GM18907 (cell line): Measurements from ENCODE around the gene ALDH9A1.

ENCODE experiments used
- ATAC-seq: cut with Tn5 transposase; IDR thresholded peaks from one replicate; pipeline ENCODE4 v1.9.1; 2021; ENCODE audit warnings: mild to moderate bottlenecking, moderate library complexity; ENCODE audit not compliant: unreplicated experiment

Gene ALDH9A1

DNA sequence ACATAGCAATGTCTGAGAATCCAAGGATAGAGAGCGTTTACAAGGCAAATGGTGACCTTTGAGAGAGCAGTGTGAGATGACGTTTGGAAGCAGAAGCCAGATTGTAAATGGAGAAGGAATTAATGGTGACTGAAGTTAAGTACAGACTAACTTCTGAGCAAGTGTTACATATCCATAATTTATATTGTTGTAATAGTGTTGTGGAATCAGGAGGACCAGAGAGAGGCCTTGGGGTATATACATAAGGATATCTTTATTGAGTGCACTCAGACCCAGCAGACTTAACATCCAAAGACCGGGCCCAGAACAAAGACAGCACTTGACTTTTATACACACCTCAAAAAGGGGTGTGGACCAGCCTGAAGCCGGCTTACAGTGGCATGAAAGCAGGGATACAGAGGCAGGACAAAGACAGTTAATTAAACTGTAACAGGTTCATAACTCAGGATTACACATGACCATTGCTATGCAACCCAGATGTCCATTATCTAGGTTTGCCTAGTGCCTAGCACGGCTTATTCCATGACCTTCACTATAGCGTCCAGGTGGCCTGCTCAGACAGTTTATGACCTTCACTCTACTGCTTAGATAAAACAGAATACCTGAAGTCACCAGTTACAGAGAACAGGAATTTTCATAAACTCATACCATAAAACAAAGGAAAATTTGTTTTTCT lies 70.1 kb downstream of the ALDH9A1 start:
- ATAC-seq = no peak

DNA sequence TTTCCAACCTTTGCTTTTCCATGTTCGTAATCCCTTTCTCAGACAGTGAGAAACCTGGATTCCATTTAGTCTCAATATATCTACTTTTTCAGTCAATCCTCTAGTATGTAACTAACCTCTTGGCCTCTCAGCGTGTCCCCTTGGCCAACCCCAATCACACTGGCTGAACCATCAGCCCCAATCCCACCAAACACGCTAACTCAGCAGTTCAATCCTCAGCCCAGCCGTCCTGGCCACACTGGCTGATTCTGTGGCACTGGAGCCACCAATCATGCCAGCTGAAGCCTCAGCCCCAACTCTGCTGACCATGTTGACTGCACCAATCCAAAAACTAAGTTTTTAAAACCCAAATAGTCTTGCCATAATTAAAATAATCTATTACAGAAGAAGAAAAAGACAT lies 73.9 kb downstream of the ALDH9A1 start:
- ATAC-seq = no peak

- ATAC-seq = no peak
Measured at GRCh38 chr1:165623624-165624023, 74.7 kb downstream of the ALDH9A1 start.

DNA sequence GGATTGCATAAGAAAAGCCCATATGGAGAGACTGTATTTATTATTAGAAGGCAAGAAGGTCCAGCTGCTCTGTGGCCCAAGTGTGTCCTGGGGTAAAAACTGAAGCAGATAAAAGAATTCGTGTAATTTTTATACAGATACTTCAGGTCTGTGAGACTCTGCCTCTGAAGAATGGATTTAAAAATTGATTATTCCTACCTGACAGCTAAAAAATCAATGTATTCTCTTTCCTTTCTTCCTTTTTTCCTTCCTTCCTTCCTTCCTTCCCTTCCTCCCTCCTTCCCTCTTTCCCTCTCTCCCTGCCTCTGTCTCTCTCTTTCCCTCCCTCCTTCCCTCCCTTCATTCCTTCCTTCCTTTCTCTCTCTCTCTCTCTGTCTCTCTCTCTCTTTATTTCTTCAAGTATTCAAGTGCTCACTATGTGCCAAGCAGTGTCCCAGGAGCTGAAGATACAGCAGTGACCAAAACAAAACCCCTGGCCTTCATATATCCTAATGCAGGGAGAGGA lies 78.7 kb downstream of the ALDH9A1 start:
- ATAC-seq = no peak

GRCh38 chr1:165616987-165617546 lies 81.3 kb downstream of the ALDH9A1 start:
- ATAC-seq = no peak

- ATAC-seq = no peak
Measured at GRCh38 chr1:165616054-165616612, 82.2 kb downstream of the ALDH9A1 start.
